Left lung (tissue), 10 donors: ENCODE measurements around the gene CCDC197. TPM values are rescaled to one million over a fixed set of nuclear protein-coding genes. Genes with fewer than 3 reads are reported as not detected.

ENCODE experiments used
- ATAC-seq: fragments of 200-7000 bp; cut with Tn5 transposase; one replicate; pipeline ENCODE4 v1.9.1; 2020; ENCODE audit warnings: moderate library complexity
- DNase-seq, 4 donors: peaks; one replicate each; pipeline ENCODE4 v3.0.0-alpha.2; 2013 to 2020
- H3K27ac ChIP-seq, 2 donors: fragments of 200-600 bp; sonication (generic) in 1 of 2; one replicate each; pipeline versions ENCODE4 v1.5.0 to v1.8.0; 2020 to 2021
- H3K27me3 ChIP-seq, 2 donors: fragments of 200-600 bp; sonication (generic) in 1 of 2; one replicate each; pipeline versions ENCODE4 v1.5.0 to v1.8.0; 2020 to 2021
- H3K36me3 ChIP-seq, 2 donors: fragments of 200-600 bp; sonication (generic) in 1 of 2; one replicate each; pipeline versions ENCODE4 v1.5.0 to v1.8.0; 2020 to 2021
- H3K4me1 ChIP-seq, 2 donors: fragments of 200-600 bp; one replicate each; pipeline ENCODE4 v1.8.0; 2021
- H3K4me3 ChIP-seq, 2 donors: fragments of 200-600 bp; sonication (generic) in 1 of 2; one replicate each; pipeline versions ENCODE4 v1.5.0 to v1.8.0; 2020 to 2021; ENCODE audit warnings: mild to moderate bottlenecking in 1 of 2
- H3K9me3 ChIP-seq, 2 donors: fragments of 200-600 bp; sonication (generic) in 1 of 2; one replicate each; pipeline versions ENCODE4 v1.5.0 to v1.8.0; 2020 to 2021
- intact Hi-C, 2 donors: fragments of 100-400 bp; cut with DNase I; formaldehyde crosslinking; loops; one replicate each; pipeline versions ENCODE4 v1.11.2 to v1.14.2; 2022
- polyA plus RNA-seq, 6 donors: library from polyadenylated mRNA; unstranded; fragments of 120-200 nt; gene quantifications; one replicate each; pipeline ENCODE4 v1.2.1, GENCODE V29; 2013; ENCODE audit not compliant: insufficient read length in 6 of 6
- total RNA-seq, 2 donors: library from RNA; stranded (reverse); fragmentation: NEBNext Ultra II Directional; extraction: Animal tissue kit (Norgen Biotek cat#: 25700); gene quantifications; one replicate each; pipeline ENCODE4 v1.2.1, GENCODE V29; 2021
- TF ChIP-seq, protein P1 (sequence below), 2 donors: fragments of 200-600 bp; sonication (generic) in 1 of 2; IDR thresholded peaks; one replicate each; pipeline versions ENCODE4 v1.5.0 to v1.8.0; 2021; ENCODE audit warnings: antibody characterized with exemption in 2 of 2
- donor health status: DM: no; HTN: yes; CAD: no.
- donor health status: DM: no; HTN: no; CAD: no.

The CCDC197 gene
- total and polyA plus RNA-seq, 8 donors: not detected

DNA sequence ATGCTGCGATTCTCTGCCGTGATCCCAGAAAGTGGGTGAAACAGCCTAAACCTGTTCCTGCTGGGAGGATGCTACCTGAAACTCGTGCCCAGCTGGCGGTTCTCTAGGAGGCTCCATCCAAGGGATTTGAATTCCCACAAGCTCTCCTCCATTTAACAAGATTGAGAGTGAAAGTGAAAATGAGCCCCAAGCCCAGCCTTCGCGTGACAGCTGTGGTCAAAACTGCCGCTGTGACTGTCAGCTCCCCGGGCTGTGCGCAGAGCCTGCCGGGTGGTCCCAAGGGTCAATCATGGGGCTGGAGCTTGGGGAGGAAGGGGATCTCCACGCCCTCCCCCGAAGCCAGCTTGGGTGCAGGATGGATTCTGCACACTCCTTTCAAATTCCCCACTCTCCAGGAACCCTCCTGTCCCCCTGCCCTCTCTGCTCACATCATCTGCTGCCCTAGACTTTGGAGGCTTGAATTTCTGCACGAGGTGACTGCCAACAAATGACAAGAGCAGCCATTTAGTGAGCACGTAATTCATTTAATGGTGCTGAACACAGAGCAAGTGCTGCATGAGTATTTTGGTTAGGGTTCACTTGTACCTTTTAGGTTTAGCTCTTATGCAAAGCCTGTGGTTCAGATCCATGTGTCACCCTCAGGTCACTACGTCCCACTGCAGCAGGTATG lies 26.0 kb upstream of the CCDC197 start:
- ATAC-seq: peak; percentile 37
- no peak overlapping the region for H3K27ac ChIP-seq

DNA sequence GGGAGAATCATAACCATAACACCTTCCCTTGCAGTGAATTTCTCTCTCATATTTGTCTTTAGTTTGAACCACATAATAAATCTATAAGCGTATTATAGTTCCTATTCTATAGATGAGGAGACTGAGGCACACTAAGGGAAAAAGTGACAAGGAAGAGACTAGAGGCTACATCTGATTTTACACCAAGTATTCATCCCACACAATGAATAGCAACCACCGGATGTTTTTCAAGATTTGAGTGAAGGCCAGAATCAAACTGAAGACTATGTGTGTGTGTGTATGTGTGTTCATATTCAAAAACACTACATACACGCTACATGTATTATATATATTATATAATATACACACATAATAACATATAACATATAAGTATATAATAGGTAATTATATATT lies 25.5 kb upstream of the CCDC197 start:
- Histone ChIP-seq H3K4me3 (no peak overlapping the region), H3K9me3 (no peaks in the 10 kb centered on the region), H3K36me3 (no peaks in the 10 kb centered on the region), H3K4me1 (peaks cover 0 to 21% of the 10 kb centered on the region in 2 donors), H3K27me3 (no peaks in the 10 kb centered on the region), H3K27ac (no peak overlapping the region)
- no peak for ATAC-seq
- TF ChIP-seq, protein P1, sequence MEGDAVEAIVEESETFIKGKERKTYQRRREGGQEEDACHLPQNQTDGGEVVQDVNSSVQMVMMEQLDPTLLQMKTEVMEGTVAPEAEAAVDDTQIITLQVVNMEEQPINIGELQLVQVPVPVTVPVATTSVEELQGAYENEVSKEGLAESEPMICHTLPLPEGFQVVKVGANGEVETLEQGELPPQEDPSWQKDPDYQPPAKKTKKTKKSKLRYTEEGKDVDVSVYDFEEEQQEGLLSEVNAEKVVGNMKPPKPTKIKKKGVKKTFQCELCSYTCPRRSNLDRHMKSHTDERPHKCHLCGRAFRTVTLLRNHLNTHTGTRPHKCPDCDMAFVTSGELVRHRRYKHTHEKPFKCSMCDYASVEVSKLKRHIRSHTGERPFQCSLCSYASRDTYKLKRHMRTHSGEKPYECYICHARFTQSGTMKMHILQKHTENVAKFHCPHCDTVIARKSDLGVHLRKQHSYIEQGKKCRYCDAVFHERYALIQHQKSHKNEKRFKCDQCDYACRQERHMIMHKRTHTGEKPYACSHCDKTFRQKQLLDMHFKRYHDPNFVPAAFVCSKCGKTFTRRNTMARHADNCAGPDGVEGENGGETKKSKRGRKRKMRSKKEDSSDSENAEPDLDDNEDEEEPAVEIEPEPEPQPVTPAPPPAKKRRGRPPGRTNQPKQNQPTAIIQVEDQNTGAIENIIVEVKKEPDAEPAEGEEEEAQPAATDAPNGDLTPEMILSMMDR (IDR thresholded peaks at IDR 0.05): no peak
- intact Hi-C loops: no loop called here
- no peak for DNase-seq

More for the DNA sequence above, 26.0 kb upstream of the CCDC197 start:
- no peaks in the 10 kb centered on the region for H3K9me3 ChIP-seq
- no peaks in the 10 kb centered on the region for H3K27me3 ChIP-seq
- no peaks in the 10 kb centered on the region for H3K36me3 ChIP-seq
- intact Hi-C loops: no loop called here
- DNase-seq: peak in 1 of 4 donors; percentile 75
- TF ChIP-seq, protein P1 (IDR thresholded peaks at IDR 0.05): no peak
- H3K4me3 ChIP-seq: peak overlapping the region in 1 of 2 donors; percentile 29
- peaks cover 2 to 21% of the 10 kb centered on the region in 2 donors for H3K4me1 ChIP-seq

DNA sequence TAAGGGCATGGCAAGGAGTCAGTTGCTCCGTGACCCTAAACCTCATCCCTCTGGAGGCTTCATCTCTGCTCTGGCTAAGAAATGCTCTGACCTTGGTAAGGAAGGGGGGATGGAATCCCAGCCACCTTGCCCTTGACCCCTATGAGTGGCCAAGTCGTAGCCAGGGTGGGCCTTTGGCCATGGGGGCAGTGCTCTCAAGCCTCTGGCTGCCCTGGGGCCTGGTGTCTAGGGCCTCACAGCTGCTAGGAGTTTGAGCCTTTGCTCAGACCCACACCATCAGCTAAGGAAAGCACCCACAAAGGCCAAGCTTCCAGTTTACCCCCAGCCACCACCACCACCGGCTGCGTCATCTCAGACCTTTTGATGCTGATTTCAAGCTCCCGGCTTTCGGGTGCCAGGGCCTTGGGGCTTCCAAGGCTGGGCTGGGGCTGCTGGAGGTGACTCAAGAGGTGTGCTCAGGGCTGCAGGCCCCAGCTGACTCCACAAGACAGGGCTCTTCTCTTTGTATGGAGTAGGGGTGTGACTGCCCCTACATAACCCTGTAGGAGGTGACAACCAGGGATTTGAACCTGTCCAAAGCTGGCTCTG lies 24.4 kb upstream of the CCDC197 start:
- no peaks in the 10 kb centered on the region for H3K27me3 ChIP-seq
- DNase-seq (no peak), ATAC-seq (no peak)
- H3K4me1 ChIP-seq: peaks cover 0 to 17% of the 10 kb centered on the region in 2 donors
- H3K36me3 ChIP-seq: no peaks in the 10 kb centered on the region
- intact Hi-C loops: no loop called here
- TF ChIP-seq, protein P1 (IDR thresholded peaks at IDR 0.05): no peak
- no peaks in the 10 kb centered on the region for H3K9me3 ChIP-seq
- no peak overlapping the region for H3K4me3 ChIP-seq
- no peak overlapping the region for H3K27ac ChIP-seq

DNA sequence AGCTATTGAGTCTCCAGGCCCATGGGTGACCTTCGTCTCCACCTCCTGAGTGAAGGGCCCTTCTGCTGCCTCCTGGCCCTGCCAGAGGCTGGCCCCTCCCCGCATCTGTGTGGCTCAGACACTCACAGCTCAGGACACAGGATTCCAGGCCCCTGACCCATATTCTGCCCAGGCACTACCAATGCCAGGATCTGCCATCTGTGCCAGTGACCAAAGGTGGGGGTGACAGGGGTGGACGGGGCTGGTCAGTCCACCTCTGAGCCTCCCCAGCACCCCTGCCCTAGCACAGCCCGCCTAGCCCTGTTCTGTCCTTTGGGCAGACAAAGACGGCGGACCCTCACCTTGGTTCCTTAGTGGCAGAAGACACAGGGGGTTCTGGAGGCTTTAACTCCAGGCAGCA lies 23.5 kb upstream of the CCDC197 start:
- intact Hi-C loops: no loop called here
- ATAC-seq (no peak), DNase-seq (peak in 1 of 4 donors; percentile 61)
- Histone ChIP-seq H3K9me3 (no peaks in the 10 kb centered on the region), H3K27me3 (no peaks in the 10 kb centered on the region), H3K27ac (no peak overlapping the region), H3K4me1 (peaks cover 0 to 9% of the 10 kb centered on the region in 2 donors), H3K4me3 (no peak overlapping the region), H3K36me3 (no peaks in the 10 kb centered on the region)
- TF ChIP-seq, protein P1 (IDR thresholded peaks at IDR 0.05): no peak

DNA sequence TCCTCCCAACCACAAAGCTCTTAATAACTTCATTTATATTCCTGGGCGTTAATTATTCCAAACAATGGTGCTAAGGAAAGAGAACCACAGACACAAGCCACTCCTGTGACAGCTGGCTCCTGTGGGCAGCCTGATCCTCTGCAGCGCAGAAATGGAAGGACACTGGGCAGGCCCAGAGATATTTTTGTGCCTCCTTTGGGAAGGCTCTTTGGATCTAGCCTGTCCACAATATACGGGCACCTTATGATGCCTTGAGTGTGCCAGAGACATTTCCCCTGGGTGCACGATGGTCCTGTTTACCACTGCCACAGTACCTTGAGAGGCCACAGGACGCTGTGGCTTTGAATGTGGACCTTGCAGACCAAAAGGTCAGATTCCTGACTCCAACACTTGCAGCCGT lies 22.8 kb upstream of the CCDC197 start:
- DNase-seq (no peak), ATAC-seq (no peak)
- Histone ChIP-seq H3K27ac (no peak overlapping the region), H3K27me3 (no peaks in the 10 kb centered on the region), H3K36me3 (no peaks in the 10 kb centered on the region), H3K4me1 (peaks cover 0 to 9% of the 10 kb centered on the region in 2 donors), H3K9me3 (no peaks in the 10 kb centered on the region), H3K4me3 (no peak overlapping the region)
- TF ChIP-seq, protein P1 (IDR thresholded peaks at IDR 0.05): no peak
- intact Hi-C loops: no loop called here
